Liver (tissue), 9 donors: ENCODE results near the gene EPC2. TPM values are rescaled to one million over a fixed set of nuclear protein-coding genes. Genes with fewer than 3 reads are reported as not detected.

ENCODE experiments used
- DNase-seq: peaks from one replicate; pipeline ENCODE4 v3.0.0-alpha.2; 2017; ENCODE audit warnings: low spot score
- H3K27ac ChIP-seq, 2 donors: one replicate each; pipeline ENCODE4 v1.7.0; 2013; ENCODE audit warnings: inconsistent platforms in 2 of 2, low read length in 2 of 2, control low read depth in 1 of 2, low read depth in 1 of 2, mild to moderate bottlenecking in 1 of 2
- H3K27me3 ChIP-seq, 4 donors: one replicate each; pipeline versions ENCODE4 v1.6.1 to v1.7.0; 2013; ENCODE audit warnings: low read length in 3 of 4, inconsistent platforms in 1 of 4, mild to moderate bottlenecking in 1 of 4, moderate library complexity in 1 of 4; ENCODE audit not compliant: control insufficient read depth in 4 of 4, insufficient read depth in 4 of 4
- H3K36me3 ChIP-seq, 4 donors: one replicate each; pipeline versions ENCODE4 v1.6.1 to v1.7.0; 2013; ENCODE audit warnings: low read length in 3 of 4, mild to moderate bottlenecking in 3 of 4, low read depth in 1 of 4, moderate library complexity in 1 of 4; ENCODE audit not compliant: control insufficient read depth in 4 of 4, insufficient read depth in 3 of 4
- H3K4me1 ChIP-seq, 4 donors: one replicate each; pipeline versions ENCODE4 v1.6.1 to v1.7.0; 2013; ENCODE audit warnings: low read length in 3 of 4, mild to moderate bottlenecking in 3 of 4, moderate library complexity in 1 of 4; ENCODE audit not compliant: control insufficient read depth in 4 of 4, insufficient read depth in 4 of 4
- H3K4me3 ChIP-seq, 3 donors: one replicate each; pipeline versions ENCODE4 v1.6.1 to v1.7.0; 2013; ENCODE audit warnings: low read length in 3 of 3, control low read depth in 1 of 3, low read depth in 1 of 3, mild to moderate bottlenecking in 1 of 3
- H3K9ac ChIP-seq, 2 donors: one replicate each; pipeline ENCODE4 v1.7.0; 2013; ENCODE audit warnings: low read length in 2 of 2, mild to moderate bottlenecking in 2 of 2, moderate library complexity in 2 of 2, control low read depth in 1 of 2, low read depth in 1 of 2
- H3K9me3 ChIP-seq, 4 donors: one replicate each; pipeline versions ENCODE4 v1.6.1 to v1.7.0; 2013; ENCODE audit warnings: low read length in 3 of 4; ENCODE audit not compliant: control insufficient read depth in 4 of 4
- ATF3 ChIP-seq: IDR thresholded peaks from 2 replicates; pipeline ENCODE4 v1.6.1; 2016; ENCODE audit warnings: antibody characterized with exemption
- CTCF ChIP-seq: fragments of 150-350 bp; IDR thresholded peaks from 2 replicates; pipeline ENCODE4 v1.5.1; 2017; ENCODE audit warnings: improper control_type of control experiment, low read depth, low read length; ENCODE audit not compliant: missing input control
- EGR1 ChIP-seq, 2 donors: IDR thresholded peaks; 2 replicates each; pipeline ENCODE4 v1.6.1; 2016 to 2018; ENCODE audit warnings: antibody characterized with exemption in 2 of 2, low read depth in 2 of 2
- FOXA1 ChIP-seq: IDR thresholded peaks from 2 replicates; pipeline ENCODE4 v1.6.1; 2016; ENCODE audit warnings: antibody characterized with exemption
- FOXA2 ChIP-seq: IDR thresholded peaks from 2 replicates; pipeline ENCODE4 v1.6.1; 2016; ENCODE audit warnings: antibody characterized with exemption
- GABPA ChIP-seq, 2 donors: IDR thresholded peaks in 1 of 2; conservative IDR thresholded peaks in 1 of 2; 2 replicates each; pipeline ENCODE4 v1.6.1; 2016; ENCODE audit warnings: antibody characterized with exemption in 2 of 2, mild to moderate bottlenecking in 1 of 2, moderate library complexity in 1 of 2
- HNF4A ChIP-seq, 2 donors: conservative IDR thresholded peaks; 2 replicates each; pipeline ENCODE4 v1.6.1; 2016; ENCODE audit warnings: antibody characterized with exemption in 2 of 2, mild to moderate bottlenecking in 2 of 2
- HNF4G ChIP-seq: IDR thresholded peaks from 2 replicates; pipeline ENCODE4 v1.6.1; 2016; ENCODE audit warnings: antibody characterized with exemption
- JUND ChIP-seq, 2 donors: IDR thresholded peaks; 2 replicates each; pipeline ENCODE4 v1.6.1; 2016; ENCODE audit warnings: antibody characterized with exemption in 2 of 2
- MAX ChIP-seq: IDR thresholded peaks from 2 replicates; pipeline ENCODE4 v1.6.1; 2016; ENCODE audit warnings: antibody characterized with exemption
- NR2F2 ChIP-seq: IDR thresholded peaks from 2 replicates; pipeline ENCODE4 v1.6.1; 2016; ENCODE audit warnings: antibody characterized with exemption
- RAD21 ChIP-seq, 2 donors: IDR thresholded peaks; 2 replicates each; pipeline ENCODE4 v1.6.1; 2016; ENCODE audit warnings: antibody characterized with exemption in 2 of 2, mild to moderate bottlenecking in 2 of 2
- REST ChIP-seq: IDR thresholded peaks from 2 replicates; pipeline ENCODE4 v1.6.1; 2016; ENCODE audit warnings: antibody characterized with exemption, mild to moderate bottlenecking
- RXRA ChIP-seq, 2 donors: IDR thresholded peaks; 2 replicates each; pipeline ENCODE4 v1.6.1; 2017 to 2018; ENCODE audit warnings: antibody characterized with exemption in 2 of 2, mild to moderate bottlenecking in 1 of 2
- SP1 ChIP-seq: IDR thresholded peaks from 2 replicates; pipeline ENCODE4 v1.6.1; 2018; ENCODE audit warnings: antibody characterized with exemption, mild to moderate bottlenecking
- TAF1 ChIP-seq: conservative IDR thresholded peaks from 2 replicates; pipeline ENCODE4 v1.6.1; 2016; ENCODE audit warnings: antibody characterized with exemption, mild to moderate bottlenecking
- YY1 ChIP-seq: IDR thresholded peaks from 2 replicates; pipeline ENCODE4 v1.6.1; 2016; ENCODE audit warnings: antibody characterized with exemption, mild to moderate bottlenecking
- WGBS: extraction: QIAGEN DNeasy Blood & Tissue Kit; methylation state at CpG from one replicate; pipeline ENCODE4 v1.1.7; 2013; 5-methylcytosine and 5-hydroxymethylcytosine counted together
- polyA plus RNA-seq, 2 donors: library from polyadenylated mRNA; stranded (reverse) in 1 of 2; unstranded in 1 of 2; fragments of 200-250 nt in 1 of 2; fragments of >200 nt in 1 of 2; fragmentation: Nextera tagmentation in 1 of 2; extraction: Ambion mirVana in 1 of 2; gene quantifications; one replicate each; pipeline versions ENCODE4 v1.2.1 to v1.2.3, GENCODE V29; 2013 to 2015
- total RNA-seq, 2 donors: library from RNA; depleted of rRNA; stranded (reverse); fragments of >200 nt; gene quantifications; one replicate each; pipeline ENCODE4 v1.2.3, GENCODE V29; 2014
- donor health status: healthy.
- donor health status: healthy.
- donor health status: healthy.
- donor health status: healthy.
- donor health status: healthy.

Gene EPC2
- total and polyA plus RNA-seq, 4 donors: 2.8 to 17.7 (median 9.6) TPM

- Histone ChIP-seq H3K36me3 (peaks cover 0 to 5% (median 3%) of the 10 kb centered on the region in 4 donors), H3K4me3 (no peak overlapping the region), H3K27ac (no peak overlapping the region), H3K9ac (no peak overlapping the region), H3K4me1 (no peaks in the 10 kb centered on the region), H3K27me3 (no peaks in the 10 kb centered on the region), H3K9me3 (peaks cover 2 to 13% (median 3%) of the 10 kb centered on the region in 4 donors)
- TF ChIP-seq ATF3: no peak
- TF ChIP-seq GABPA (IDR thresholded peaks at IDR 0.05 in 1 of 2, conservative IDR thresholded peaks at IDR 0.05 in 1 of 2): no peak
- TF ChIP-seq MAX: no peak
- no peak for TF ChIP-seq NR2F2
- no peak for TF ChIP-seq EGR1 (IDR thresholded peaks at IDR 0.05; ENCODE audit: low read depth in 2 of 2)
- TF ChIP-seq HNF4A (conservative IDR thresholded peaks at IDR 0.05): no peak
- no peak for TF ChIP-seq TAF1
- TF ChIP-seq HNF4G: no peak
- TF ChIP-seq REST: no peak
- 91% methylated on average over 1 of the region's 1 CpG for WGBS
- no peak for DNase-seq
Observed at GRCh38 chr2:148702475-148702874, 57.9 kb downstream of the EPC2 start.

GRCh38 chr2:148704247-148704646, 59.7 kb downstream of the EPC2 start:
- TF ChIP-seq HNF4G (no peak), RXRA (IDR thresholded peaks at IDR 0.05) (no peak), EGR1 (IDR thresholded peaks at IDR 0.05; ENCODE audit: low read depth in 2 of 2) (no peak), SP1 (no peak), NR2F2 (no peak), JUND (IDR thresholded peaks at IDR 0.05) (no peak), REST (no peak), CTCF (no peak), YY1 (no peak), FOXA1 (no peak), TAF1 (no peak), FOXA2 (no peak), MAX (no peak), RAD21 (IDR thresholded peaks at IDR 0.05) (no peak)
- no peak overlapping the region for H3K27ac ChIP-seq
- DNase-seq: no peak
- peaks cover 0 to 5% (median 3%) of the 10 kb centered on the region in 4 donors for H3K36me3 ChIP-seq
- H3K4me1 ChIP-seq: no peaks in the 10 kb centered on the region
- H3K9me3 ChIP-seq: peaks cover 2 to 13% (median 3%) of the 10 kb centered on the region in 4 donors
- no peak overlapping the region for H3K4me3 ChIP-seq
- no peaks in the 10 kb centered on the region for H3K27me3 ChIP-seq
- no peak overlapping the region for H3K9ac ChIP-seq
